Measurements from ENCODE around the gene EXOSC10.

DNA sequence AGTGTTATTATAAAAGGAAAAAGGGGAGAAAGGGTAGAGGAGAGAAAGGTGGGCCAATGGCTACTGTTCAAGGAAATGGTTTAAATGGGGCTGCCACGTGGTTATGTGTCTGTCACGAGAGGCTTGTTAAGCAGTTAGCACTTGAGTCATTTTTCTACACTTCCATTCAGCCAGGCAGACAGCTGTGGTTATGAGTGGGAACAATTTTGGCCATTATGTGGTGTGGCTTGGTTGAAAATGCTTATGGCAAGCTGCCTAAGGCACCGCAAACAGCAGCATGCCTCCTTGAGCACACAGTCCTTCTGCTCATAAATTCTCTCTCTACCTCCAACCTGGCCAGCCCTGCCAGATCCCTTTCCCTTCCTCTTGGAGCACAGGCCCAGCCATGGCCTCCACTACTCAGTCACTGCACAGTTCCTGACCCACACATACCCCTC is 36.7 kb downstream of the EXOSC10 start:
- TF ChIP-seq, protein P1, sequence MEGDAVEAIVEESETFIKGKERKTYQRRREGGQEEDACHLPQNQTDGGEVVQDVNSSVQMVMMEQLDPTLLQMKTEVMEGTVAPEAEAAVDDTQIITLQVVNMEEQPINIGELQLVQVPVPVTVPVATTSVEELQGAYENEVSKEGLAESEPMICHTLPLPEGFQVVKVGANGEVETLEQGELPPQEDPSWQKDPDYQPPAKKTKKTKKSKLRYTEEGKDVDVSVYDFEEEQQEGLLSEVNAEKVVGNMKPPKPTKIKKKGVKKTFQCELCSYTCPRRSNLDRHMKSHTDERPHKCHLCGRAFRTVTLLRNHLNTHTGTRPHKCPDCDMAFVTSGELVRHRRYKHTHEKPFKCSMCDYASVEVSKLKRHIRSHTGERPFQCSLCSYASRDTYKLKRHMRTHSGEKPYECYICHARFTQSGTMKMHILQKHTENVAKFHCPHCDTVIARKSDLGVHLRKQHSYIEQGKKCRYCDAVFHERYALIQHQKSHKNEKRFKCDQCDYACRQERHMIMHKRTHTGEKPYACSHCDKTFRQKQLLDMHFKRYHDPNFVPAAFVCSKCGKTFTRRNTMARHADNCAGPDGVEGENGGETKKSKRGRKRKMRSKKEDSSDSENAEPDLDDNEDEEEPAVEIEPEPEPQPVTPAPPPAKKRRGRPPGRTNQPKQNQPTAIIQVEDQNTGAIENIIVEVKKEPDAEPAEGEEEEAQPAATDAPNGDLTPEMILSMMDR (IDR thresholded peaks at IDR 0.05), result no peak
- TF ChIP-seq POLR2AphosphoS5 (IDR thresholded peaks at IDR 0.05; ENCODE audit: insufficient read depth in 1 of 2, low read depth in 1 of 2), result no peak
